Ectodermal cell (in vitro differentiated cells): Measurements from ENCODE around the gene KLHL29.

Experiments used
- H3K27ac ChIP-seq: 2 replicates; pipeline ENCODE4 v1.7.0; 2013; ENCODE audit warnings: mild to moderate bottlenecking, low read depth, low read length; ENCODE audit not compliant: insufficient read depth, poor library complexity, severe bottlenecking
- H3K27me3 ChIP-seq: 2 replicates; pipeline ENCODE4 v1.7.0; 2013; ENCODE audit warnings: mild to moderate bottlenecking, low read length; ENCODE audit not compliant: insufficient read depth, control insufficient read depth, poor library complexity, severe bottlenecking
- H3K36me3 ChIP-seq: one replicate; pipeline ENCODE4 v1.7.0; 2013; ENCODE audit warnings: low read length; ENCODE audit not compliant: control insufficient read depth, insufficient read depth
- H3K4me1 ChIP-seq: one replicate; pipeline ENCODE4 v1.7.0; 2013; ENCODE audit warnings: low read length; ENCODE audit not compliant: control insufficient read depth, insufficient read depth
- H3K4me3 ChIP-seq: 2 replicates; pipeline ENCODE4 v1.7.0; 2013; ENCODE audit warnings: low read depth, low read length, control low read depth; ENCODE audit not compliant: insufficient read depth
- H3K9me3 ChIP-seq: 2 replicates; pipeline ENCODE4 v1.7.0; 2013; ENCODE audit warnings: mild to moderate bottlenecking, low read length, moderate library complexity; ENCODE audit not compliant: control insufficient read depth
- WGBS, 2 experiments: methylation state at CpG; one replicate each; pipeline ENCODE4 v1.1.7; 2013; ENCODE audit warnings: missing lambda C conversion rate in 2 of 2; 5-methylcytosine and 5-hydroxymethylcytosine counted together

The KLHL29 gene

GRCh38 chr2:23687214-23687613 lies 302.2 kb downstream of the KLHL29 start:
- WGBS, 2 experiments = 91 to 93% methylated on average over 9 of the region's 9 CpGs
- no peak overlapping the region for H3K4me3 ChIP-seq
- no peaks in the 10 kb centered on the region for H3K36me3 ChIP-seq
- H3K27me3 ChIP-seq = no peaks in the 10 kb centered on the region
- no peaks in the 10 kb centered on the region for H3K9me3 ChIP-seq
- H3K27ac ChIP-seq = no peak overlapping the region
- H3K4me1 ChIP-seq = peaks cover 25% of the 10 kb centered on the region

GRCh38 chr2:23687713-23688112 lies 302.7 kb downstream of the KLHL29 start:
- Histone ChIP-seq H3K27ac (no peak overlapping the region), H3K9me3 (no peaks in the 10 kb centered on the region), H3K4me1 (peaks cover 25% of the 10 kb centered on the region), H3K36me3 (no peaks in the 10 kb centered on the region), H3K4me3 (no peak overlapping the region), H3K27me3 (no peaks in the 10 kb centered on the region)
- 93 to 97% methylated on average over 14 of the region's 14 CpGs for WGBS, 2 experiments

- Histone ChIP-seq H3K9me3 (no peaks in the 10 kb centered on the region), H3K4me1 (peaks cover 25% of the 10 kb centered on the region), H3K4me3 (no peak overlapping the region), H3K36me3 (no peaks in the 10 kb centered on the region), H3K27ac (no peak overlapping the region), H3K27me3 (no peaks in the 10 kb centered on the region)
- WGBS, 2 experiments = 88% methylated on average over 15 of the region's 15 CpGs
Observed at GRCh38 chr2:23688486-23689130, 303.6 kb downstream of the KLHL29 start.

GRCh38 chr2:23689131-23689700 lies 304.2 kb downstream of the KLHL29 start:
- H3K27ac ChIP-seq = no peak overlapping the region
- H3K9me3 ChIP-seq = no peaks in the 10 kb centered on the region
- peaks cover 19% of the 10 kb centered on the region for H3K4me1 ChIP-seq
- no peaks in the 10 kb centered on the region for H3K27me3 ChIP-seq
- no peaks in the 10 kb centered on the region for H3K36me3 ChIP-seq
- H3K4me3 ChIP-seq = no peak overlapping the region
- WGBS, 2 experiments = 83% methylated on average over 11 of the region's 11 CpGs

- H3K27me3 ChIP-seq = no peaks in the 10 kb centered on the region
- peaks cover 13% of the 10 kb centered on the region for H3K4me1 ChIP-seq
- H3K27ac ChIP-seq = no peak overlapping the region
- H3K4me3 ChIP-seq = no peak overlapping the region
- H3K36me3 ChIP-seq = no peaks in the 10 kb centered on the region
- WGBS, 2 experiments = 38 to 44% methylated on average over 9 of the region's 9 CpGs
- no peaks in the 10 kb centered on the region for H3K9me3 ChIP-seq
Observed at GRCh38 chr2:23689891-23690290, 304.9 kb downstream of the KLHL29 start.

GRCh38 chr2:23690421-23691105 lies 305.6 kb downstream of the KLHL29 start:
- no peak overlapping the region for H3K27ac ChIP-seq
- 92 to 93% methylated on average over 31 of the region's 31 CpGs for WGBS, 2 experiments
- no peaks in the 10 kb centered on the region for H3K36me3 ChIP-seq

GRCh38 chr2:23691106-23691470 lies 306.1 kb downstream of the KLHL29 start:
- no peaks in the 10 kb centered on the region for H3K9me3 ChIP-seq
- no peak overlapping the region for H3K27ac ChIP-seq
- peaks cover 10% of the 10 kb centered on the region for H3K4me1 ChIP-seq
- H3K36me3 ChIP-seq = no peaks in the 10 kb centered on the region
- WGBS, 2 experiments = 95 to 96% methylated on average over 10 of the region's 10 CpGs
- H3K4me3 ChIP-seq = no peak overlapping the region
- no peaks in the 10 kb centered on the region for H3K27me3 ChIP-seq

More at GRCh38 chr2:23690421-23691105, 305.6 kb downstream of the KLHL29 start:
- Histone ChIP-seq H3K27me3 (no peaks in the 10 kb centered on the region), H3K4me3 (no peak overlapping the region), H3K4me1 (peaks cover 10% of the 10 kb centered on the region), H3K9me3 (no peaks in the 10 kb centered on the region)

GRCh38 chr2:23691565-23691964 lies 306.6 kb downstream of the KLHL29 start:
- Histone ChIP-seq H3K4me3 (no peak overlapping the region), H3K9me3 (no peaks in the 10 kb centered on the region), H3K27ac (no peak overlapping the region), H3K27me3 (no peaks in the 10 kb centered on the region), H3K36me3 (no peaks in the 10 kb centered on the region), H3K4me1 (peaks cover 10% of the 10 kb centered on the region)
- WGBS, 2 experiments = 96% methylated on average over 21 of the region's 21 CpGs

GRCh38 chr2:23692263-23692662 lies 307.3 kb downstream of the KLHL29 start:
- Histone ChIP-seq H3K4me3 (no peak overlapping the region), H3K36me3 (no peaks in the 10 kb centered on the region)
- 96% methylated on average over 14 of the region's 14 CpGs for WGBS, 2 experiments

GRCh38 chr2:23692851-23693605 lies 308.0 kb downstream of the KLHL29 start:
- WGBS, 2 experiments = 95 to 97% methylated on average over 28 of the region's 28 CpGs

More at GRCh38 chr2:23692263-23692662, 307.3 kb downstream of the KLHL29 start:
- Histone ChIP-seq H3K4me1 (peaks cover 10% of the 10 kb centered on the region), H3K27me3 (no peaks in the 10 kb centered on the region), H3K9me3 (no peaks in the 10 kb centered on the region), H3K27ac (no peak overlapping the region)

More at GRCh38 chr2:23692851-23693605, 308.0 kb downstream of the KLHL29 start:
- H3K4me1 ChIP-seq = peaks cover 10% of the 10 kb centered on the region
- H3K9me3 ChIP-seq = no peaks in the 10 kb centered on the region
- no peaks in the 10 kb centered on the region for H3K36me3 ChIP-seq
- H3K4me3 ChIP-seq = no peak overlapping the region
- no peaks in the 10 kb centered on the region for H3K27me3 ChIP-seq
- H3K27ac ChIP-seq = no peak overlapping the region
